BLaER1 treated with 17β-estradiol and CSF1 and Interleukin-3, amounts not matched to agents 10 nM and 100 nM (cell line): ENCODE measurements around the gene FAU.

Experiments used
- H3K27ac ChIP-seq, 11 experiments: shearing (Covaris generic); formaldehyde crosslinking; 2 replicates each; pipeline ENCODE4 v1.8.1; 2022
- H3K27me3 ChIP-seq, 11 experiments: shearing (Covaris generic); formaldehyde crosslinking; 2 replicates each; pipeline ENCODE4 v1.8.1; 2022
- H3K36me3 ChIP-seq, 11 experiments: shearing (Covaris generic); formaldehyde crosslinking; 2 replicates each; pipeline ENCODE4 v1.8.1; 2022
- H3K4me1 ChIP-seq, 10 experiments: shearing (Covaris generic); formaldehyde crosslinking; 2 replicates each; pipeline ENCODE4 v1.8.1; 2022
- H3K4me2 ChIP-seq, 11 experiments: shearing (Covaris generic); formaldehyde crosslinking; 2 replicates each; pipeline ENCODE4 v1.8.1; 2022
- H3K4me3 ChIP-seq, 10 experiments: shearing (Covaris generic); formaldehyde crosslinking; 2 replicates each; pipeline ENCODE4 v1.8.1; 2022
- H3K9ac ChIP-seq, 11 experiments: shearing (Covaris generic); formaldehyde crosslinking; 2 replicates each; pipeline ENCODE4 v1.8.1; 2022
- H3K9me3 ChIP-seq, 11 experiments: shearing (Covaris generic); formaldehyde crosslinking; replicated peaks in 1 of 11; 2 replicates each; pipeline ENCODE4 v1.8.1; 2022
- H4K20me1 ChIP-seq, 11 experiments: shearing (Covaris generic); formaldehyde crosslinking; 2 replicates each; pipeline ENCODE4 v1.8.1; 2022
- Cebpa-rat ChIP-seq, 11 experiments: shearing (Covaris generic); IDR thresholded peaks; 2 replicates each; pipeline ENCODE4 v1.8.1; 2022

FAU gene

DNA sequence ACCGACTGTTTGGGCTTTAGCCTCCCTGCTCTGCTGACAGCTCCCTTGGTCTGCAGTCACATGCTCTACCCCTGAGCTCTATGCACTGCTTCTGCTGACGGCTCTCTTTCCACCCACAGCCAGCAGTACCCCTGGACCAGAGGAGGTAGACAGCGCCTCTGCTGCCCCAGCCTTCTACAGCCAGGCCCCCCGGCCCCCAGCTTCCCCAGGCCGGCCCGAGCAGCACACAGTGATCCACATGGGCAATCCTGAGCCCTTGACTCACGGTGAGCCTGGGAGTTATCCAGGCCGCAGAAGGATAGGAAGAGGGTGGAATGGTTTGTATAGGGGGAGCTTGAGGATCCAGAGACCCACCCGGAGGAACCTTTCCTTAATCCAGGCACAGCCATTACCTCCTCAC, 35.1 kb downstream of the FAU start:
- Histone ChIP-seq H3K9ac (peak overlapping the region in 1 of 11 experiments; percentile 19; a peak in 1 of 22 replicates), H3K27ac (no peak overlapping the region), H3K4me3 (no peak overlapping the region), H3K9me3 (no peaks in the 10 kb centered on the region), H3K27me3 (no peaks in the 10 kb centered on the region), H3K4me2 (no peak overlapping the region), H3K4me1 (peaks cover 29 to 40% (median 33%) of the 10 kb centered on the region in 10 experiments), H3K36me3 (peaks cover 47 to 64% (median 54%) of the 10 kb centered on the region in 11 experiments), H4K20me1 (peaks cover 0 to 7% (median 0%) of the 10 kb centered on the region in 11 experiments; a peak in 5 of 22 replicates)
- TF ChIP-seq Cebpa-rat (IDR thresholded peaks at IDR 0.05) = no peak

DNA sequence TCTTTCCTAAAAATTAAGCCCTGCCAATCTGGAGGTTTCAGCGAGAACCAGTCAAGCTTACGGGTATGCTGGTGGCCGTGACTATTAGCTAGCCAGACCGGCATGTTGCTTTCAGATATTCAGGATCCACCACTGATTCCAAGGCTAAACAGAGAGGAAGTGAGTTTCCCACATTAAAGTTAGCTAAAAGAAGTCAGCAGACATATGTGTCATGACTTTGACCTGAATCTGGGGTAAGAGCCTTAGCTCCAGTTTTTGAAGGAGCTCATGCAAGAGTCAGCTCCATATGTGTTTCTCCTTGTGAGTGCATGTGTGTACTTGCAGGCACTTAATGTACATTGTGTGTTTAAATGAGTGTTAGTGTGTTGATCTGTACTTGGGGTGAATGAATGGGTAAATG, 36.5 kb downstream of the FAU start:
- Histone ChIP-seq H3K36me3 (peaks cover 47 to 77% (median 63%) of the 10 kb centered on the region in 11 experiments), H3K27ac (peak overlapping the region in 4 of 11 experiments; percentile 79 to 91 (median 87); a peak in 7 of 22 replicates), H3K9ac (peak overlapping the region; percentile 85 to 95 (median 90); a peak in 17 of 22 replicates), H3K9me3 (no peaks in the 10 kb centered on the region), H3K4me1 (peaks cover 39 to 48% (median 45%) of the 10 kb centered on the region in 10 experiments), H3K4me2 (peak overlapping the region; percentile 82 to 100 (median 98)), H3K4me3 (peak overlapping the region in 9 of 10 experiments; percentile 81 to 90 (median 87); a peak in 11 of 20 replicates), H4K20me1 (peaks cover 0 to 14% (median 0%) of the 10 kb centered on the region in 11 experiments; a peak in 5 of 22 replicates), H3K27me3 (no peaks in the 10 kb centered on the region)
- no peak for TF ChIP-seq Cebpa-rat (IDR thresholded peaks at IDR 0.05)

DNA sequence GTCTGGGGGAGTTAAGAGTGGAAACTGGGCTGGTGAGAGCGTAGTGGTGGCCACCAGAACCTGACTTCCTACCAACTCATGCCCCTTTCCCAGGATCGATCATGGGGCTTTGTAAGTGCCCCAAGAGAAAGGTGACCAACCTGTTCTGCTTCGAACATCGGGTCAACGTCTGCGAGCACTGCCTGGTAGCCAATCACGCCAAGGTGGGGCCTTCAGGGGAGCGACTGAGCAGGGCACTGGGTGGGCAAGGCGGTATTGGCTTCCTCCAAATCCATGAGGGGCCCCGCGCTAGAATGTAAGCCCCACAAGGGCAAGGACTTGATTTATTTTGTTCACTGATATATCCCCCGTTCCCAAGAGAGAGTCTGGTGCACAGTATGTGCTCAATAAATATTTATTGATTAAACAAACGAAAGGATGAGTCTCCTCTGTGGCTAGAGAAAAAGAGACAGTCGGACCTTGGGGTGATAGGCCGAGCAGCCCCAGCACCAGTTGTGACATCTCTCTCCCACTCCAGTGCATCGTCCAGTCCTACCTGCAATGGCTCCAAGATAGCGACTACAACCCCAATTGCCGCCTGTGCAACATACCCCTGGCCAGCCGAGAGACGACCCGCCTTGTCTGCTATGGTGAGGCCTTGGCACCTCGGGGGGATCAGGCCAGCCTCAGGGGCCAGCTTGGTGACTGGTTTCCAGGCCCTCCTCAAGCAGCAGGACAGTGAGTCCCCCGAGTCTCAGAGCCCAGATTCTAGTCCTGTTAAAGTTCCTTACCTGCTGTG, 37.1 kb downstream of the FAU start:
- peaks cover 0 to 20% (median 0%) of the 10 kb centered on the region in 11 experiments; a peak in 5 of 22 replicates for H4K20me1 ChIP-seq
- peaks cover 37 to 52% (median 49%) of the 10 kb centered on the region in 10 experiments for H3K4me1 ChIP-seq
- H3K36me3 ChIP-seq = peaks cover 44 to 81% (median 65%) of the 10 kb centered on the region in 11 experiments
- no peaks in the 10 kb centered on the region for H3K9me3 ChIP-seq
- H3K4me2 ChIP-seq = peak overlapping the region; percentile 82 to 100 (median 98)
- peak overlapping the region; percentile 85 to 95 (median 90) for H3K9ac ChIP-seq
- TF ChIP-seq Cebpa-rat (IDR thresholded peaks at IDR 0.05) = no peak
- H3K27ac ChIP-seq = peak overlapping the region; percentile 79 to 91 (median 86)
- H3K27me3 ChIP-seq = no peaks in the 10 kb centered on the region
- peak overlapping the region; percentile 75 to 90 (median 86) for H3K4me3 ChIP-seq

DNA sequence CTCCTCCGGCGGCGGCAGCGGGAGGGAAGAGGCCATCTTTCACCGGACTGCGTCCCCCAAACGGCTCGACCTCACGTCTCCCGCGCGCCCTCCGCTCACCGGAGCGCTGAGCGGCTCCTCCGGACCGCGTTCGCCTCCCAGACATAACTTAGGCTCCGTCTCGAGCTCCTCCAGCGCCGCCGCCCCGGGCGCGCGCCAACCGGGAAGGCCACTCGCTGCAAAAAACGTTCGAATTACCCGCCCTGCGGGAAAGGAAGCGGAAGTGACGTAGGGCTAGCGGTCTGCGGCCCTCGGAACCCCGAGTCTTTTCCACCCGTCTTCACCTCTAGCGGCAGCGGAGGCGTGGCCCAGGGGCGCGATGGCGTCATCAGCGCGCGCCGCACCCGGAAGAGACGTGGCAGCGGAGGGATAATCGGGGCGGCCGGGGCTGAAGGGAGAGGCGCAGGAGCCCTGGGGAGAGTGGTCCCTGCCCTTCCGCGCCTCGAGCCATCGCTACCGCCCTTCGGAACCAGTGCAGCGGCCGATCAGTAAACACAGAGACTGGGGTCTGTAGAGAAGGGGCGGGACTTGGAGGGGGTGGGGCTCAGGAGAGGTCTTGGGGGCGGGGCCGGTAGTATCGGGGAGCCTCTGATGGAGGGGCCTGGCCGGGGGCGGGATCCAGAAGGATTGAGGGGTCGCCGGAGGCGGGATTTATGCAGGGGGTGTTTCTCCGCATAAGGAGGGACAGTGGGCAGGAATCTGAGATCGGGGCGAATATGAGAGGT, 37.9 kb downstream of the FAU start, which contains the start of the genes CDCA5 and ZFPL1:
TSS of gene CDCA5 (minus strand) at position 207 of the 764 bp plus-strand sequence. CDS start at position 145, 62 bp downstream.
TSS of gene ZFPL1 (plus strand) at position 389 of the 764 bp plus-strand sequence. CDS start 477 bp downstream, outside the sequence.
- Histone ChIP-seq H3K4me2 (peak within 1 kb of the TSS; percentile 85 to 100 (median 98)), H3K9me3 (no peaks in the 10 kb centered on the region), H4K20me1 (peaks cover 0 to 28% (median 5%) of the 10 kb centered on the region in 11 experiments; a peak in 11 of 22 replicates), H3K9ac (peak within 1 kb of the TSS; percentile 85 to 95 (median 90)), H3K27me3 (no peaks in the 10 kb centered on the region), H3K27ac (peak within 1 kb of the TSS; percentile 79 to 91 (median 86)), H3K36me3 (peaks cover 37 to 81% (median 66%) of the 10 kb centered on the region in 11 experiments), H3K4me1 (peaks cover 43 to 59% (median 55%) of the 10 kb centered on the region in 10 experiments), H3K4me3 (peak within 1 kb of the TSS; percentile 75 to 90 (median 86))
- no peak for TF ChIP-seq Cebpa-rat (IDR thresholded peaks at IDR 0.05)

DNA sequence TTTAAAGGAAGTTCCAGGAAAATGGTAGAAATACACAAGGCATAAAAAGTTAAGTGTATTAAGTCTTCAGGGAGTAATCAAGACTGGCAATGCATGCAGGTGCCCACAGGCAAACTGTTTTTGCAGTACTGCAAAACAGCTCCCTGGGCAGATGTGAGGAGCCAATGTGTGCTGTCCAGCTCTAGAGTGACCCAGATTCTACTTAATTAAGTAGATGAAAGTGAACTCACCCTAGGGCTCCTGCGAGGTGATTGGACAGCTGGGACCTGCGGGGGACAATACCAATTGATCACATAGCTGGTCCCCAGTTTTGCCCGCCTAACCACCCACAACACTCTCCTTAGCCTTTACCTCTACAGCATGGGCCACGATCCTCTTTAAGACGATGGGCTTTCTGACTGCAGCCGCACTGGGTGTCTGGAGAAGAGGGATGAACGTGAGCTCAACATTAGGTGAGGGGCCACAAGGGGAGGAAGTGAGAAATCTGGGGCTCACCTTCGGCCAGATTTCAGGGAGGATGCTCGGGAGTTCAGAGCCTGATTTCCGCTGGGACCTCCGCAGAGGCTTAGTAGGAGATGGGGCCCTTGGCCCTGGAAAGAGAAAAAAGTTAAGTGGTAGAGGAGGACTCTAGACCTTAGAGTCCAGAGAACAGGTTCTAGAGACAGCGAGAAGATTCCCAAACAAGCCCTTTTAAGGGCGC, 38.6 kb downstream of the FAU start:
- TF ChIP-seq Cebpa-rat (IDR thresholded peaks at IDR 0.05) = no peak
- Histone ChIP-seq H3K27ac (peak overlapping the region; percentile 79 to 91 (median 86); a peak in 21 of 22 replicates), H3K27me3 (no peaks in the 10 kb centered on the region)

DNA sequence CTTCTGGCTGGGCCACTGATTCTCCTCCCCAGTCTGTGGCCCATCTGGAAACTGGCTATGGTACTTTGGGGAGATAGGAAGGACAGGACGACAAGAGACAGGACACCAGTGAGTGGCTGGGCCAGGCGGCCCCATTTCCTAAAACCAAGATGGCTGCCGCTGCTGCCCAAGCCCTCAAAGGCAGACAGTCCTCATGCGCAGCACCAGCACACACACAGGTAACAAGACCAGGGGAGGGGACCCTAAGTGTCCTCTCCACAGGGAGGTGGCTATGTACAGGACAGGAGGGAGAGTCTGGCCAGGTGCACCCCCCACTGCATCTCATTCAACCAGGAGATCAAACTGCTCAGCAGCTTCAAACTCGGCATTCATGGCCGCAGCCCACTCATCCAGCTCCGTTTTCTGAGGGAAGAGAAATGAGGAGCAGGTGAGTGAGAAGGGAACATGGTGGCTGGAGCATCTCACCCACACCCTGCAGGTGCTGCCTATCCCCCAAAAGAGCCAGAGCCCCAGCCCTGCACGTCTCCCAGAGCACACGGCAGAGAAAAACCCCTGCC, 43.1 kb downstream of the FAU start:
- peak overlapping the region; percentile 8 to 61 (median 51); a peak in 18 of 22 replicates for H3K4me2 ChIP-seq
- H3K9ac ChIP-seq = peak overlapping the region in 8 of 11 experiments; percentile 18 to 63 (median 39); a peak in 15 of 22 replicates
- no peaks in the 10 kb centered on the region for H3K27me3 ChIP-seq
- TF ChIP-seq Cebpa-rat (IDR thresholded peaks at IDR 0.05) = no peak
- peaks cover 0 to 55% (median 30%) of the 10 kb centered on the region in 11 experiments; a peak in 14 of 22 replicates for H4K20me1 ChIP-seq
- peaks cover 47 to 61% (median 55%) of the 10 kb centered on the region in 10 experiments for H3K4me1 ChIP-seq
- peak overlapping the region in 1 of 10 experiments; percentile 10; a peak in 1 of 20 replicates for H3K4me3 ChIP-seq
- peaks cover 0 to 75% (median 59%) of the 10 kb centered on the region in 11 experiments; a peak in 18 of 22 replicates for H3K36me3 ChIP-seq
- H3K9me3 ChIP-seq = no peaks in the 10 kb centered on the region
- peak overlapping the region in 10 of 11 experiments; percentile 14 to 61 (median 40); a peak in 12 of 22 replicates for H3K27ac ChIP-seq

More for the DNA sequence above, 38.6 kb downstream of the FAU start:
- H3K4me3 ChIP-seq = peak overlapping the region; percentile 75 to 90 (median 86)
- H4K20me1 ChIP-seq = peaks cover 0 to 35% (median 12%) of the 10 kb centered on the region in 11 experiments; a peak in 13 of 22 replicates
- peak overlapping the region; percentile 85 to 97 (median 94) for H3K4me2 ChIP-seq
- peaks cover 50 to 66% (median 62%) of the 10 kb centered on the region in 10 experiments for H3K4me1 ChIP-seq
- H3K36me3 ChIP-seq = peaks cover 29 to 81% (median 64%) of the 10 kb centered on the region in 11 experiments
- no peaks in the 10 kb centered on the region for H3K9me3 ChIP-seq
- peak overlapping the region; percentile 85 to 95 (median 90) for H3K9ac ChIP-seq

DNA sequence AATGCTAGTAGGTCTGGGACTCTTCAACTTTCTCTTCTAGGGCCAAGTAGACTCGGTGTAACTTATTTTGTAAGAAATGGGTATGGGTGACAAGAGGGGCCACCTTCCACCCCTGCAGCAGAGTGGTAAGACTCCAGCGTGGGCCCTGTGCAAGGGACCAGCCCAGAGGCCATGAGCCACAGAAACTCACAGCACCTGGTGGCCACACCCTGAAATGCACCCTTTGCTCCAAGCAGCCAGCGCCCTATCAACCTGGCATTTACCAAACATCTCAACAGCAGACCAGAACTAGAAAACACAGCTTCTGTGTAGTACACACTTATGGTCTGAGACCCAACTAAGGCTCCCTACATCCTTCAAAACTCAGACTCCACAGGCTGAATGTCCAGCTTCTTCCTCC, 43.8 kb downstream of the FAU start:
- no peaks in the 10 kb centered on the region for H3K9me3 ChIP-seq
- peaks cover 42 to 57% (median 51%) of the 10 kb centered on the region in 10 experiments for H3K4me1 ChIP-seq
- H3K27ac ChIP-seq = peak overlapping the region in 9 of 11 experiments; percentile 25 to 61 (median 47); a peak in 12 of 22 replicates
- H3K4me3 ChIP-seq = no peak overlapping the region; a peak in 1 of 20 replicates
- no peaks in the 10 kb centered on the region for H3K27me3 ChIP-seq
- peaks cover 0 to 75% (median 59%) of the 10 kb centered on the region in 11 experiments; a peak in 18 of 22 replicates for H3K36me3 ChIP-seq
- H4K20me1 ChIP-seq = peaks cover 0 to 55% (median 30%) of the 10 kb centered on the region in 11 experiments; a peak in 14 of 22 replicates
- TF ChIP-seq Cebpa-rat (IDR thresholded peaks at IDR 0.05) = no peak
- H3K9ac ChIP-seq = peak overlapping the region in 8 of 11 experiments; percentile 18 to 63 (median 39); a peak in 11 of 22 replicates
- peak overlapping the region; percentile 8 to 61 (median 51); a peak in 18 of 22 replicates for H3K4me2 ChIP-seq
